Fibroblast of lung (primary cell): Measurements from ENCODE around the gene C2CD4B.

Experiments
- CTCF ChIP-seq, 2 donors: IDR thresholded peaks in 1 of 2; conservative IDR thresholded peaks in 1 of 2; 1 replicate in 1 of 2; 2 replicates in 1 of 2; pipeline ENCODE4 v1.5.1; 2011 to 2012; ENCODE audit warnings: low read length in 2 of 2, control low read depth in 1 of 2, inconsistent platforms in 1 of 2, low read depth in 1 of 2, mild to moderate bottlenecking in 1 of 2
- EZH2 ChIP-seq: IDR thresholded peaks from 2 replicates; pipeline ENCODE4 v1.5.1; 2012; ENCODE audit warnings: low read length, control low read depth, mild to moderate bottlenecking; ENCODE audit errors: missing control alignments

- TF ChIP-seq CTCF (conservative IDR thresholded peaks at IDR 0.05 in 1 of 2, IDR thresholded peaks at IDR 0.05 in 1 of 2; ENCODE audit: low read depth in 1 of 2, low read length in 2 of 2) (no peak), EZH2 (no peak)
These were observed 25.6 kb upstream of the C2CD4B start for GRCh38 chr15:62190675-62191074.
